ENCODE data around the gene SH3GL1. TPM values are rescaled to one million over a fixed set of nuclear protein-coding genes. Genes with fewer than 3 reads are reported as not detected.

Gene SH3GL1
- total RNA-seq, 1 donor from 2014 or later, result 128 TPM

DNA sequence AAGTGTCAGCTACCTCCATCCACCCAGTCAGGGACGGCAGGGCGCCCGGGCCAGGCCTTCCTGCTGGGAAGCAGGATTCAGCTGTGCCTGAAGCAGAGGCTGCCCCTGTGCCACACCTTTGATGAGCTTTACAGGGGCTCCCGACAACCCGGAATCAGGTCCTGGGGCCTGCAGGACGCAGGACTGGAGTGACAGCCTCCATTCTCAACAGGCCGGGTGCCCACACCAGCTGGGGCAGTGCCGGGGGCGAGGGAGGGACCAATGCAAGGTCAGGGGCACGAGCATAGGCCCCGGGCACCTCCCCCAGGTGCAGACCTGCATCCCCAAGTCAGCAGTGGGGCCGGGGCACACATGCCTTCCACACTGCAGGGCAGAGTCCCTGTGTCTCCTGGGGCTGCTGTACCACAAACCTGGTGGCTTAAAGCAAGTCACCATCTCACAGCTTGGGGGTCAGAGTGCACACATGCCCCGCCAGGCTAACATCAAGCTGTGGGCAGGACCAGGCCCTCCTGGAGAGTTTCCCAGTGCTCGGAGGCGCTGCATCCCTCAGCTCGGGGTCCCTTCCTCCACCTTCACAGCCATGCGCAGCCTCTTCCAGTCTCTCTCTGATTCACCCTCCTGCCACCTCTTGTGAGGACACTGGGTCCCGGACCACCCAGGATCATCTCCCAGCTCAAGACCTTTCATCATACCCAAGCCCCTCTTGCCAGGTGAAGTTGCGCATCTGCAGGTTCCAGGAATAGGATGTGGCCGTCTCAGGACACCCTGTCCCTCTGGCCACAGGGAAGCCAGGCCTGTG is 43.8 kb upstream of the SH3GL1 start:
- TF ChIP-seq, protein P1, sequence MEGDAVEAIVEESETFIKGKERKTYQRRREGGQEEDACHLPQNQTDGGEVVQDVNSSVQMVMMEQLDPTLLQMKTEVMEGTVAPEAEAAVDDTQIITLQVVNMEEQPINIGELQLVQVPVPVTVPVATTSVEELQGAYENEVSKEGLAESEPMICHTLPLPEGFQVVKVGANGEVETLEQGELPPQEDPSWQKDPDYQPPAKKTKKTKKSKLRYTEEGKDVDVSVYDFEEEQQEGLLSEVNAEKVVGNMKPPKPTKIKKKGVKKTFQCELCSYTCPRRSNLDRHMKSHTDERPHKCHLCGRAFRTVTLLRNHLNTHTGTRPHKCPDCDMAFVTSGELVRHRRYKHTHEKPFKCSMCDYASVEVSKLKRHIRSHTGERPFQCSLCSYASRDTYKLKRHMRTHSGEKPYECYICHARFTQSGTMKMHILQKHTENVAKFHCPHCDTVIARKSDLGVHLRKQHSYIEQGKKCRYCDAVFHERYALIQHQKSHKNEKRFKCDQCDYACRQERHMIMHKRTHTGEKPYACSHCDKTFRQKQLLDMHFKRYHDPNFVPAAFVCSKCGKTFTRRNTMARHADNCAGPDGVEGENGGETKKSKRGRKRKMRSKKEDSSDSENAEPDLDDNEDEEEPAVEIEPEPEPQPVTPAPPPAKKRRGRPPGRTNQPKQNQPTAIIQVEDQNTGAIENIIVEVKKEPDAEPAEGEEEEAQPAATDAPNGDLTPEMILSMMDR (IDR thresholded peaks at IDR 0.05; ENCODE audit: unreplicated experiment), result no peak
- H3K27me3 Mint-ChIP-seq (ENCODE audit: unreplicated experiment), result peaks cover 7% of the 10 kb centered on the region
- H3K4me1 Mint-ChIP-seq (ENCODE audit: unreplicated experiment), result peaks cover 3% of the 10 kb centered on the region
- no peaks in the 10 kb centered on the region for H3K9me3 Mint-ChIP-seq (ENCODE audit: unreplicated experiment)
- DNase-seq (ENCODE audit: low spot score), result no peak
- peaks cover 8% of the 10 kb centered on the region for H3K36me3 Mint-ChIP-seq (ENCODE audit: low read depth, unreplicated experiment)
- no peak overlapping the region for H3K27ac Mint-ChIP-seq (ENCODE audit: unreplicated experiment)
- no peak overlapping the region for H3K4me3 Mint-ChIP-seq (ENCODE audit: unreplicated experiment)

DNA sequence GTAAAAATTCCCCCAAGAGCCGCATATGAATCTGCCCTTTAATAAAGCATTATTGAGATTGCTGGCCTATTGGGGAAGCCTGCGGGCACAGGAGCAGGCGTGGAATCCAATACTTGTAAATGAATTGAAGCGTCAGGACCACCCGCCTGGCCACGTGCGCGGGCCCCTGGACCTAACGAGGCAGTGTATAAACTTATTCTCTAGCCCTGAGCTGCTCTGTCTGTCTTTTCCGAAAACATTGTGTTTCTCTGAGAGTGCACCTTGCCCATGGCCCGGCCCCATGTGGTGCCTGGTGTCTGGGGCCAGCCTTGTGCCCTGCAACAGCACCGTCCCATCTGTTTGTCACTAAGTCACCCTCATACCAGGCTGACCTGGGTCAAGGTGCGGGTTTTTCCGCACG is 42.8 kb upstream of the SH3GL1 start:
- Mint-ChIP-seq H3K27me3 (ENCODE audit: unreplicated experiment) (peaks cover 7% of the 10 kb centered on the region), H3K27ac (ENCODE audit: unreplicated experiment) (no peak overlapping the region), H3K4me1 (ENCODE audit: unreplicated experiment) (peaks cover 3% of the 10 kb centered on the region), H3K4me3 (ENCODE audit: unreplicated experiment) (no peak overlapping the region), H3K9me3 (ENCODE audit: unreplicated experiment) (no peaks in the 10 kb centered on the region), H3K36me3 (ENCODE audit: low read depth, unreplicated experiment) (peaks cover 8% of the 10 kb centered on the region)
- no peak for DNase-seq (ENCODE audit: low spot score)
- TF ChIP-seq, protein P1 (IDR thresholded peaks at IDR 0.05; ENCODE audit: unreplicated experiment), result no peak

GRCh38 chr19:4442819-4443146 is 42.4 kb upstream of the SH3GL1 start:
- no peak for DNase-seq (ENCODE audit: low spot score)
- Mint-ChIP-seq H3K27ac (ENCODE audit: unreplicated experiment) (no peak overlapping the region), H3K27me3 (ENCODE audit: unreplicated experiment) (peaks cover 7% of the 10 kb centered on the region), H3K4me3 (ENCODE audit: unreplicated experiment) (no peak overlapping the region), H3K9me3 (ENCODE audit: unreplicated experiment) (no peaks in the 10 kb centered on the region), H3K4me1 (ENCODE audit: unreplicated experiment) (peaks cover 3% of the 10 kb centered on the region), H3K36me3 (ENCODE audit: low read depth, unreplicated experiment) (peaks cover 8% of the 10 kb centered on the region)
- TF ChIP-seq, protein P1 (IDR thresholded peaks at IDR 0.05; ENCODE audit: unreplicated experiment), result no peak

DNA sequence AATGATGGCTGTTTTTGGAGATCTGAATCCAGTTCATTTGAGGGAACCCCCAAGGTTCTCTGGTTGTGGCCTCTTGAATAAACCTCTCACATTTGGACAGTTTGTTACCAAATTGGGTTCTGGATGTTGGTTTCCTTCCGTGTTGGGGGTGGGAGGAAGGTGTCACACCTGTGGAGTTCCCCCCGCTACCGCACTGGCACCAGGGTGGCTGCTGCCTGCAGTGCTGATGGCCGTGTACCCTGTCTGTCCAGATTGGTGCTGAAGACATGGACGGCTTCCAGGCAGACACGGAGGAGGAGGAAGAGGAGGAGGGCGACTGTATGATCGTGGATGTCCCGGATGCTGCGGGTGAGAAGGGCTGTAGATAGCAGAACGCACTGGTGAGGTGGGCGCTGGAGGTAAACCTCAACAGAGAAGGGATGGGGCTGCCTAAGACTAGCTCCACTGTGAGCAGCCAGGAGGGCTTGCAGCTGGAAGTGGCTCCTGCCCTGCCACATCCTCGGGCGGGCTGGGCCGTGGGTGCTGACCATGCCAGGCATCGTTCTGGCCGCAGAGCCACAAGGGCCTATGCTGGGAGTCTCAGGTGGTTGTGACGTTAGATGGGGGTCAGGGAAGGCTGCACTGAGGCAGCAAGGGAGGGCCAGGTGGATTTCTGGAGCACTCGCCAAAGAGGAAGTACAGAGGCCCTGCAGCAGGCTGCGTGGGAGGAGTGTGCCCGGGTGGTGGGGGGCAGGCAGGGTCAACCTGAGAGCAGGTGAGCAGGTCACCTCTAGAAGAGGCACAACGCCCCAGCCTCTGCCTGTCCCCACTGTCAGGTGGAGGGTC is 41.9 kb upstream of the SH3GL1 start:
- Mint-ChIP-seq H3K36me3 (ENCODE audit: low read depth, unreplicated experiment) (peaks cover 8% of the 10 kb centered on the region), H3K4me1 (ENCODE audit: unreplicated experiment) (peaks cover 3% of the 10 kb centered on the region), H3K4me3 (ENCODE audit: unreplicated experiment) (peak overlapping the region; percentile 56), H3K27ac (ENCODE audit: unreplicated experiment) (peak overlapping the region; percentile 15), H3K27me3 (ENCODE audit: unreplicated experiment) (peaks cover 7% of the 10 kb centered on the region), H3K9me3 (ENCODE audit: unreplicated experiment) (no peaks in the 10 kb centered on the region)
- DNase-seq (ENCODE audit: low spot score), result no peak
- TF ChIP-seq, protein P1 (IDR thresholded peaks at IDR 0.05; ENCODE audit: unreplicated experiment), result no peak

GRCh38 chr19:4439243-4439642 is 38.9 kb upstream of the SH3GL1 start:
- peaks cover 15% of the 10 kb centered on the region for H3K36me3 Mint-ChIP-seq (ENCODE audit: low read depth, unreplicated experiment)
- TF ChIP-seq, protein P1 (IDR thresholded peaks at IDR 0.05; ENCODE audit: unreplicated experiment), result no peak
- no peak overlapping the region for H3K27ac Mint-ChIP-seq (ENCODE audit: unreplicated experiment)
- no peak overlapping the region for H3K4me3 Mint-ChIP-seq (ENCODE audit: unreplicated experiment)
- peaks cover 3% of the 10 kb centered on the region for H3K4me1 Mint-ChIP-seq (ENCODE audit: unreplicated experiment)
- DNase-seq (ENCODE audit: low spot score), result no peak
- H3K9me3 Mint-ChIP-seq (ENCODE audit: unreplicated experiment), result no peaks in the 10 kb centered on the region
- H3K27me3 Mint-ChIP-seq (ENCODE audit: unreplicated experiment), result peaks cover 7% of the 10 kb centered on the region
